GM23248 (cell line): Measurements from ENCODE around the gene TNFAIP8L1. TPM values are rescaled to one million over a fixed set of nuclear protein-coding genes. Genes with fewer than 3 reads are reported as not detected.
"Not testable (repeated sequence)": the region's sequence is repeated elsewhere in the genome, so short reads cannot be mapped to it uniquely, and the experiment has no call there.

ENCODE experiments used
- DNase-seq: peaks from one replicate; pipeline ENCODE4 v3.0.0-alpha.2; 2015
- H2AFZ ChIP-seq: fragments of 200-600 bp; sonication (generic); 2 replicates; pipeline ENCODE4 v1.6.1; 2016; ENCODE audit warnings: antibody characterized with exemption
- H3F3A ChIP-seq: fragments of 200-600 bp; sonication (generic); 2 replicates; pipeline ENCODE4 v1.6.1; 2016; ENCODE audit warnings: mild to moderate bottlenecking, antibody characterized with exemption, mixed run types; ENCODE audit not compliant: insufficient read depth
- H3K27ac ChIP-seq: fragments of 200-600 bp; sonication (generic); 2 replicates; pipeline ENCODE4 v1.5.1; 2016; ENCODE audit warnings: mild to moderate bottlenecking
- H3K27me3 ChIP-seq: fragments of 200-600 bp; sonication (generic); replicated peaks from 2 replicates; pipeline ENCODE4 v1.6.1; 2016; ENCODE audit warnings: mild to moderate bottlenecking; ENCODE audit not compliant: insufficient read depth
- H3K36me3 ChIP-seq: fragments of 200-600 bp; sonication (generic); 2 replicates; pipeline ENCODE4 v1.6.1; 2016; ENCODE audit warnings: low read depth, mild to moderate bottlenecking
- H3K4me1 ChIP-seq: fragments of 200-600 bp; sonication (generic); 2 replicates; pipeline ENCODE4 v1.6.1; 2016; ENCODE audit warnings: mild to moderate bottlenecking; ENCODE audit not compliant: insufficient read depth
- H3K4me2 ChIP-seq: fragments of 200-600 bp; sonication (generic); one replicate; pipeline ENCODE4 v1.6.1; 2016; ENCODE audit warnings: mild to moderate bottlenecking; ENCODE audit not compliant: unreplicated experiment
- H3K4me3 ChIP-seq: fragments of 200-600 bp; sonication (generic); 2 replicates; pipeline ENCODE4 v1.5.1; 2016; ENCODE audit warnings: mild to moderate bottlenecking
- H3K79me2 ChIP-seq: fragments of 200-600 bp; sonication (generic); 2 replicates; pipeline ENCODE4 v1.6.1; 2016; ENCODE audit warnings: mild to moderate bottlenecking; ENCODE audit not compliant: insufficient read depth
- H3K9ac ChIP-seq: fragments of 200-600 bp; sonication (generic); 2 replicates; pipeline ENCODE4 v1.6.1; 2016; ENCODE audit warnings: mild to moderate bottlenecking
- H3K9me2 ChIP-seq: fragments of 200-600 bp; sonication (generic); 2 replicates; pipeline ENCODE4 v1.6.1; 2016; ENCODE audit warnings: mixed run types, mild to moderate bottlenecking, moderate library complexity; ENCODE audit not compliant: insufficient read depth
- H3K9me3 ChIP-seq: fragments of 200-600 bp; sonication (generic); one replicate; pipeline ENCODE4 v1.6.1; 2017; ENCODE audit warnings: low read depth
- H4K20me1 ChIP-seq: fragments of 200-600 bp; sonication (generic); 2 replicates; pipeline ENCODE4 v1.6.0; 2016; ENCODE audit not compliant: insufficient read depth
- EZH2 ChIP-seq: fragments of 200-600 bp; sonication (generic); IDR thresholded peaks from 2 replicates; pipeline ENCODE4 v1.6.1; 2018; ENCODE audit warnings: antibody characterized with exemption, mild to moderate bottlenecking; ENCODE audit not compliant: insufficient read depth, poor library complexity, severe bottlenecking
- EZH2phosphoT487 ChIP-seq: fragments of 200-600 bp; sonication (generic); IDR thresholded peaks from 2 replicates; pipeline ENCODE4 v1.6.1; 2018; ENCODE audit warnings: antibody characterized with exemption, moderate library complexity, mild to moderate bottlenecking, low read depth; ENCODE audit not compliant: insufficient read depth
- WGBS, 2 experiments: methylation state at CpG; one replicate each; pipeline ENCODE4 v1.1.6; 2015 to 2017; ENCODE audit warnings: low lambda C conversion rate in 2 of 2, low coverage in 1 of 2; ENCODE audit errors: missing lambda C conversion rate in 2 of 2; 5-methylcytosine and 5-hydroxymethylcytosine counted together
- in situ Hi-C: fragments of 300-500 bp; cut with MboI; formaldehyde crosslinking; loops from 2 replicates; pipeline ENCODE4 v1.15.0; 2020
- polyA plus RNA-seq: library from polyadenylated mRNA; unstranded; fragments of >200 nt; fragmentation: Nextera tagmentation; extraction: Ambion mirVana; gene quantifications from 2 replicates; pipeline ENCODE4 v1.2.1, GENCODE V29; 2016
- total RNA-seq: library from RNA; depleted of rRNA; stranded (reverse); fragments of >200 nt; shearing (Covaris generic); gene quantifications from 2 replicates; pipeline ENCODE4 v1.2.3, GENCODE V29; 2014

Gene TNFAIP8L1
- total and polyA plus RNA-seq, 2 experiments from 2014 or later, result 0.86 to 2.0 TPM

DNA sequence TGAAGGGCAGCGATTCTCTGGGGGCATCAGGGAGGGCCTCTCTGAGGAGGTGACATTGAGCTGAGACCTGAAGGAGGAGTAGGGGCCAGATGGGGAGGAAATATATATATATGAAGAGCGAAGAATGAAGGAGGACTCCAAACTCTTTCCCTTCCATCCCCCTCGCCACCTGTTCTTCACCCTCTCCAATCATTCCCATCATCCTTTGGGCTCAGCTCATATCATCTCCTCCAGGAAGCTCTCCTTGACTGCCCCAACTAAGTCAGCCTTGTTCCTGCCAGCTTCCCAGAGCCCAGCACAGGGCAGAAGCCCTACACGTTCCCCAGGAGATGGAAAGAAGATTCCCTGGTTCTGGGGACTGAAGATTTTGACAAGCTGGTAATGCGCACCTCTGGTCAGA, 46.9 kb upstream of the TNFAIP8L1 start:
- in situ Hi-C loops, result no loop called here
- H3K9me3 ChIP-seq, result no peaks in the 10 kb centered on the region
- 51 to 57% methylated on average over 5 of the region's 5 CpGs for WGBS, 2 experiments

DNA sequence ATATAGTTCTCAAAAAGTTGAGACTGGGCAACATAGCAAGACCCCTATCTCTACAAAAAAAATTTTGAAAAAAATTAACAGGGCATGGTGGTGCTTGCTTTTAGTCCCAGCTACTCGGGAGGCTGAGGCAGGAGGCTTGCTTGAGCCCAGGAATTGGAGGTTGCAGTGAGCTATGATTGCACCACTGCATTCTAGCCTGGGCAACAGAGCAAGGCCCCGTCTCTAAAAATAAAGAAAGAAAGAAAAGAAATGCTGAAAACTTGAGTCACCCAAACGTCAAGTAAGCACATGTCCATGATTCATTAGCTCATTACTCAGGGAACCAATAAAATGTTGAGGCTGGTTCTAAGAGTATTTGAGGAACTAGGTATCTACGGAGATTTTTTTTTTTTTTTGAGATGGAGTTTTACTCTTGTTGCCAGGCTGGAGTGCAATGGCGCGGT, 45.9 kb upstream of the TNFAIP8L1 start:
- no peaks in the 10 kb centered on the region for H3K9me2 ChIP-seq
- no peak for TF ChIP-seq EZH2phosphoT487
- TF ChIP-seq EZH2, result no peak
- H4K20me1 ChIP-seq, result no peaks in the 10 kb centered on the region
- H3K4me3 ChIP-seq, result no peak overlapping the region
- H3K9ac ChIP-seq, result no peak overlapping the region
- no peak overlapping the region for H3K27ac ChIP-seq
- peaks cover 24% of the 10 kb centered on the region for H3K27me3 ChIP-seq
- no peaks in the 10 kb centered on the region for H3K79me2 ChIP-seq
- no peaks in the 10 kb centered on the region for H3K9me3 ChIP-seq
- H3F3A ChIP-seq, result no peaks in the 10 kb centered on the region
- 52 to 53% methylated on average over 6 of the region's 6 CpGs for WGBS, 2 experiments
- in situ Hi-C loops, result no loop called here
- no peak overlapping the region for H2AFZ ChIP-seq
- peak; percentile 66 for DNase-seq
- no peak overlapping the region for H3K4me2 ChIP-seq
- no peaks in the 10 kb centered on the region for H3K4me1 ChIP-seq
- no peaks in the 10 kb centered on the region for H3K36me3 ChIP-seq

More for the DNA sequence above, 46.9 kb upstream of the TNFAIP8L1 start:
- H2AFZ ChIP-seq, result no peak overlapping the region
- no peak overlapping the region for H3K4me2 ChIP-seq
- no peaks in the 10 kb centered on the region for H4K20me1 ChIP-seq
- no peak overlapping the region for H3K9ac ChIP-seq
- peaks cover 18% of the 10 kb centered on the region for H3K27me3 ChIP-seq
- H3K4me1 ChIP-seq, result no peaks in the 10 kb centered on the region
- H3K36me3 ChIP-seq, result no peaks in the 10 kb centered on the region
- DNase-seq, result no peak
- TF ChIP-seq EZH2phosphoT487 (no peak), EZH2 (no peak)
- H3K4me3 ChIP-seq, result no peak overlapping the region
- no peak overlapping the region for H3K27ac ChIP-seq
- no peaks in the 10 kb centered on the region for H3F3A ChIP-seq
- H3K79me2 ChIP-seq, result no peaks in the 10 kb centered on the region
- H3K9me2 ChIP-seq, result no peaks in the 10 kb centered on the region

DNA sequence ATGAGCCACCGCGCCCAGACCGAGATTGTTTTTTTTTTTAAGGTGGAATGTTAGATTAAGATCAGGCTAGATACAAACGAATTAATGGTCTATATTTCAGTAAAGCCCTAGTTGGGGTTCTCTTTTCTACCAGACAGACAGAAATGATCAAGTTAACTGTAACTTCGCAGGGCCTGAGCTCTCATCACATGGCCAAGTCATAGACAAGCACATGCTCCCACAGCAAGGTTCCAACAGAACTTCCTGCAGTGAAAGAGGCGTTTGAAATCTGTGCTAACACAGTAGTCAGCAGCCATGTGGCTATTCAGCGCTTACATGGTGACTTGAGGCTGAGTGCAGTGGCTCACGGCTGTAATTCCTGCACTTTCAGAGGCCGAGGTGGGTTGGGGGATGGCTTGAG, 45.1 kb upstream of the TNFAIP8L1 start:
- DNase-seq, result peak; percentile 34
- in situ Hi-C loops, result no loop called here
- Histone ChIP-seq H2AFZ (no peak overlapping the region), H3K4me1 (no peaks in the 10 kb centered on the region), H3K9me3 (no peaks in the 10 kb centered on the region), H4K20me1 (no peaks in the 10 kb centered on the region), H3K9ac (no peak overlapping the region), H3K36me3 (no peaks in the 10 kb centered on the region), H3K4me3 (no peak overlapping the region), H3K9me2 (no peaks in the 10 kb centered on the region), H3K4me2 (no peak overlapping the region), H3K79me2 (no peaks in the 10 kb centered on the region), H3K27me3 (peaks cover 32% of the 10 kb centered on the region), H3F3A (no peaks in the 10 kb centered on the region), H3K27ac (no peak overlapping the region)
- TF ChIP-seq EZH2 (no peak), EZH2phosphoT487 (no peak)
- 49% methylated on average over 9 of the region's 9 CpGs for WGBS, 2 experiments

DNA sequence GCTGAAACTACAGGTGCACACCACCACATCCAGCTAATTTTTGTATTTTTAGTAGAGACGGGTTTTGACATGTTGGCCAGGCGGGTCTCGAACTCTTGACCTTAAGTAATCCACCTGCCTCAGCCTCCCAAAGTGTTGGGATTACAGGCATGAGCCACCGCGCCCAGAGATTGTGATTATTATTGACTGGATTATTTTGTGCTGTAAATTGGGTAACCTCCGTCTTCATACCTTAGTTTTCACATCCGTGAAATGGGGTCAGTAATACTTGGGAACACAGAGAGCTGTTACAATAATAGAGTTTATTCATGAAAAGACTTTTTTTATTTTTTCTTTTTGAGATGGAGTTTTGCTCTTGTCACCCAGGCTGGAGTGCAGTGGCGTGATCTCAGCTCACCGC, 44.2 kb upstream of the TNFAIP8L1 start:
- H3K4me2 ChIP-seq, H3K9me2 ChIP-seq, in situ Hi-C loops, H3K27ac ChIP-seq, H3F3A ChIP-seq, H3K36me3 ChIP-seq, H3K79me2 ChIP-seq, H3K9ac ChIP-seq, H3K9me3 ChIP-seq, H3K4me3 ChIP-seq, H4K20me1 ChIP-seq, H2AFZ ChIP-seq, H3K4me1 ChIP-seq, DNase-seq: not testable (repeated sequence)
- H3K27me3 ChIP-seq, result peaks cover 39% of the 10 kb centered on the region
- WGBS, 2 experiments, result 86% methylated on average over 9 of the region's 9 CpGs
